A549 treated with AZD2906 at 1 μM for 4 hours (cell line): ENCODE results near the gene RET. TPM values are rescaled to one million over a fixed set of nuclear protein-coding genes. Genes with fewer than 3 reads are reported as not detected.

ENCODE experiments used
- total RNA-seq: library from RNA; stranded (reverse); fragments of 200-300 nt; extraction: Qiagen RNA extraction; gene quantifications from 5 replicates; pipeline ENCODE4 v1.2.3, GENCODE V29; 2022

RET gene
- total RNA-seq: 0.56 to 0.82 TPM (median 0.67 TPM) in 5 replicates

DNA sequence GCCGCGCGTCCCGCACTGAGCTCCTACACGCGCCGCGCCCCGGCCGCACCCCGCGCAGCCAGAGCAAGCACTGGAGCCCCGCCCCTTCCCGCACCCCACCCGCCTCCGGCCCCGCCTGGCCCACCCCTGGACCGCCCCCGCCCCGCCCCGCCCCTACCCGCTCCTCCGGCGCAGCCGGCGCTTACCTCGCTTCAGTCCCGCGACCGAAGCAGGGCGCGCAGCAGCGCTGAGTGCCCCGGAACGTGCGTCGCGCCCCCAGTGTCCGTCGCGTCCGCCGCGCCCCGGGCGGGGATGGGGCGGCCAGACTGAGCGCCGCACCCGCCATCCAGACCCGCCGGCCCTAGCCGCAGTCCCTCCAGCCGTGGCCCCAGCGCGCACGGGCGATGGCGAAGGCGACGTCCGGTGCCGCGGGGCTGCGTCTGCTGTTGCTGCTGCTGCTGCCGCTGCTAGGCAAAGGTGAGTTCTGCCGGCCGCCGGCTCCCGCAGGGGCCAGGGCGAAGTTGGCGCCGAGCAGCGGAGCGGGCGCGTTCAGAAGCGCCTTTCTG lies at the start of gene RET:
RET (plus strand) TSS at position 194 of the 545 bp plus-strand sequence; CDS start at position 384, 190 bp downstream.

GRCh38 chr10:43138021-43138756 lies 61.3 kb downstream of the RET start, which contains the start of gene CSGALNACT2:
TSS of gene CSGALNACT2 (plus strand) at chr10:43138445. CDS start at chr10:43155150, 16,705 bp downstream.

Other genes with a start within 250 kb of the RET start
- 9.7 to 13.7 TPM (median 11.7 TPM) in 5 replicates for gene CSGALNACT2, start 61.4 kb downstream of the RET start, total RNA-seq
- 4.8 to 6.8 TPM (median 5.8 TPM) in 5 replicates for gene RASGEF1A, start 190.0 kb downstream of the RET start, total RNA-seq